Measurements from ENCODE around the gene ITGA6.

GRCh38 chr2:172445851-172446250 is 18.5 kb downstream of the ITGA6 start:
- TF ChIP-seq CTCF (IDR thresholded peaks at IDR 0.05), result no peak
- no peak for TF ChIP-seq POLR2AphosphoS5 (IDR thresholded peaks at IDR 0.05; ENCODE audit: low read depth, low read length)
- no peak for TF ChIP-seq REST (IDR thresholded peaks at IDR 0.05; ENCODE audit: insufficient read depth in 1 of 2, low read depth in 2 of 2, low read length in 1 of 2)
